HG03571 (cell line): Measurements from ENCODE around the gene CPA1.

Experiments used
- ATAC-seq: cut with Tn5 transposase; IDR thresholded peaks from one replicate; pipeline ENCODE4 v1.9.1; 2021; ENCODE audit not compliant: unreplicated experiment

The CPA1 gene

DNA sequence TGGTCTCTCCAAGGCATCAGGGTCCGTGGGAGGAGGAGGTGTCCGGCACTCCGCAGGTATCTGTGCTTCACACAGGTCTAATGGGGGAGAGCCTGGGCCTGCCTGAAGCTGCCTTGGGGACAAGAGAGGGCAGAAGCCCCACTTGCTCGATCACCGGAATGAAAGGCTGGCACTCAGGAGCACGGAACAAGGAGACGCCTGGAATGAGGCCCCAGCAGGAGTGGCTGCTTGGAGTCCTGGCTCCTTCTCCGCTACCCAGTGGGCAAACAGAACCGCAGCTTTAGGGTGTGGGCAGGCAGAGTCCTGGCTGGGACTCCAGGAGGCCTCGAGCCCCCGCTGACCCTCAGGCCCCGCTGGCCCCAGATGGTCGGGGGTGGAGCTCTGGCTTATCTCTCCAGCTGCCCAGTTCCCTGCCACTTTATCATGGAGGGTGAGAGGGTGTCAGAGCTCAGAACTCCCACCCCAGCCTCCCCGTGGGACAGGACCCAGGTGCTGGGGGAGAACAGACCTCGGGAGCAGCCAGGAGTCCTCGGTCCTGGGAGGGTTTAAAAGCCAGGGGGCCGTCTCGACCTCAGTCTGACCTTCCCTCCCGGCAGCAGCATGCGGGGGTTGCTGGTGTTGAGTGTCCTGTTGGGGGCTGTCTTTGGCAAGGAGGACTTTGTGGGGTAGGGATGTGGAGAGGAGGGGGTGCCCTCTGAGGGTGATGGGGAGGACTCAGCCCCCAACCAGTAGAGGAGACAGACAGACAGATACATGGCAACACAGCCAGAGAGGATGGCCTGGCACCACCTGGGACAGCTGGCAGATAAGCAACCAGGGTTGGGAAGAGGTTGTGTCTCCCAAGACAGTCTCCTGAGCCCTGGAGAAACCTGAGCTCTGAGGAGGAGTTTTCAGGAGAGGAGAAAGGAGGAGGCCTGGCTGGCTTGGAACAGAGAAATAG, at the start of gene CPA1:
TSS of gene CPA1 (plus strand) at position 574 of the 940 bp plus-strand sequence. CDS start at position 601, 27 bp downstream.
- ATAC-seq = no peak

DNA sequence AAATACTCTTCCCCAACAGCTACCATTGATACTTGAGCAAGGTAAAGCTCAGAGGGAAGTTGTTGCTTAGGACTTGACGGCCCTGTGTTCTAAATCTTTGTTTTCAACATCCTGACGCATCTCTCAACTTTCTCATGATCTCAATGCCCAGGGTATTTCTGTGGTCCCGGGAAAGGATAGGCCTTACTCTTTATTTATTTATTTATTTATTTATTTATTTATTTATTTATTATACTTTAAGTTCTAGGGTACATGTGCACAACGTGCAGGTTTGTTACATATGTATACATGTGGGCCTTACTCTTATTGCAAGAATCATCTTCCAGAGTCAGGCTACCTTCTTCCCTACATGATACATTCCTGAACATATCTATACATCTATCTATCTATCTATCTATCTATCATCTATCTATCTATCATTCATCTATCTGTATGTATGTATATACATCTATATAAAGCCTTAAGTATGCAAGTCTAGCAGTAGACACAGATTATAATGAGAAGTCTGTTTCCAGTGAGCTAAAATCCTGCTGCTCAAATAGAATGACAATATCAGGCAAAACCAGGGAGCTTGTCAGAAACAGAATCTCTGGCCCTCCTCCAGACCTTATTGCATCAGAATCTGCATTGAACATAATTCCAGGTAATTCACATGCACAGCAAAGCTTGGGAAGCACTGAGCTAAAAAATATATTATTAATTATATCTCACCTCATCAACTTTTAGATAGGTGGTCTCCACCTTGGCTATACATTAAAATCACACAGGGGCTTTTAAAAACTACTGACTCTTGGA, 47.8 kb upstream of the CPA1 start:
- no peak for ATAC-seq

DNA sequence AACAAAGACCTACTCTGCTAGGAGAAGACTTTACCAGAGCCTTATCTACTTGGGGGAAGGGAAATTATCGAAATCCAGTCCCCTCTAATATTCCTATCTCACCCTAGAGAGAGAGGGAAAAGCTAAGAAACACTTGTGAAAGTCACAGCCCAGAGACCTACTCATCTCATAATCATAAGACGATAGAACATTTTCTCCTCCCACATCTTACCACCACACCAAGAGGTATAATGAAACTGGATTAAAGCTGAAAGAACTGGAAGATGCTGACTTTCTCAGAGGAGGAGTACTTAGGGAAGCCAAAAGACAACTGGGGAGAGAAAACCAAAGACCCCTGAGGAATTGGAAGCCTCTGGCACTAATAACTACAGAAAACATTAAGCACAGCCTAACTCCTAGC, 46.5 kb upstream of the CPA1 start:
- ATAC-seq = no peak

DNA sequence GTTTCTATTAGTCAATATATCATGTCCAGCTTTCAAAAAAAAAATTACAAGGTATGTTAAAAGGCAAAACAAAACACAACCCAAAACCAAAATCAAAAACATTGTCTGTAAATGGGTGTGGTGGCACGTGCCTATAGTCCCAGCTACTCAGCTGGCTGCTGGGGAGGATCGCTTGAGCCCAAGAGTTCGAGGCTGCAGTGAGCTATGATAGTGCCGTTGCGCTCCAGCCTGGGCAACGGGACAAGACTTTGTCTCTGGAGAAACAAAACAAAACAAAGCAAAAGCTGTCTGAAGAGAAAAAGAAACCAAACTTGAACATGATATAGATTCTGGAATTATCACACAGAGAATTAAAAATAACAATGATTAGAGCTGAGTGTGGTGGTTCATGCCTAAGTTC, 46.0 kb upstream of the CPA1 start:
- ATAC-seq = no peak

DNA sequence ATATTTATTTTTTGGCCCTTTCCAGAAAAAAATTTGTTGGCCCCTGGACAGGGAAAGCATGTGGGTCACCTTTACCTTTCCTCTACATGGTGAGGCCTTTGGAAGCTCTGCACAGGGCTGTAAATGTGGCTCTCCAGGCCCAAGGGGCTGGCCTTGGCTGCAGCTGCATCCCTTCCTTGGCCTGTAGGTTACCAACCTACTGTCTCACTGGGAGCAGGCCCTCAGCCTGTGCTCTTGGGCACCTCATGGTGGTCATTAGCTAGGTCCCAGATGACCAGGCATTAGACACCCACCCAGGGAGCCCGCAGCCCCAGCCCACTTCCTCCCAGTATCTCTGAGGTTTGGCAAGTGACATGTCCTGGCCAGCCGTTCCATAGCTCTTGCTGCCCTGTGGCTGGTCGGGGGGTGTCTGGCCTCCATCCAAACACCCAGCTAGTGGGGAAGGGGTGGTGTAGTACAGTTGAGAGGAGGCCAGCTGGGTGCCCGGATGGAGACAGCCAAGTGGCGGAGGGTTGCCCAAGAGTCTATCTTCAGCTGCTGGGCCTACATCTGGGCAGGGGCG, 42.8 kb upstream of the CPA1 start:
- no peak for ATAC-seq

DNA sequence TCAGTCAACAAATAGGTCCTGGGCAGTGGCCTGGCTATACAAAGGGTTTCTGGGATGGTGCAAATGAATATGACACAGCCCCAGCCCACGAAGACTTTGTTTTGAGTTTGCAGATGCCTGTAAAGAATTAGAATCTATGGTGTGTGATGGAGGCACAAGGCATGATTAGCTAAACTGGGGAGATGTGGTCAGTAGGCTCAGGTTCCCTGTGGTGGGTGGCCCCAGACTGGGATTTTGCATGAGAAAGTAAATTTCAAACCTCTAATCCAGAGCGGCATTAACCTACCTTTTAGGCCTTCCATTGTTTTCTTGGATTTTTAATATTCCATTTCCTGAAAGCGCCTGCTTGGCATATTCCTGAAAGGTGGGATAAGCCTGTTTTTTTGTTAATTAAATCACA, 42.1 kb upstream of the CPA1 start:
- no peak for ATAC-seq

GRCh38 chr7:130341882-130342281, 38.4 kb upstream of the CPA1 start:
- no peak for ATAC-seq

DNA sequence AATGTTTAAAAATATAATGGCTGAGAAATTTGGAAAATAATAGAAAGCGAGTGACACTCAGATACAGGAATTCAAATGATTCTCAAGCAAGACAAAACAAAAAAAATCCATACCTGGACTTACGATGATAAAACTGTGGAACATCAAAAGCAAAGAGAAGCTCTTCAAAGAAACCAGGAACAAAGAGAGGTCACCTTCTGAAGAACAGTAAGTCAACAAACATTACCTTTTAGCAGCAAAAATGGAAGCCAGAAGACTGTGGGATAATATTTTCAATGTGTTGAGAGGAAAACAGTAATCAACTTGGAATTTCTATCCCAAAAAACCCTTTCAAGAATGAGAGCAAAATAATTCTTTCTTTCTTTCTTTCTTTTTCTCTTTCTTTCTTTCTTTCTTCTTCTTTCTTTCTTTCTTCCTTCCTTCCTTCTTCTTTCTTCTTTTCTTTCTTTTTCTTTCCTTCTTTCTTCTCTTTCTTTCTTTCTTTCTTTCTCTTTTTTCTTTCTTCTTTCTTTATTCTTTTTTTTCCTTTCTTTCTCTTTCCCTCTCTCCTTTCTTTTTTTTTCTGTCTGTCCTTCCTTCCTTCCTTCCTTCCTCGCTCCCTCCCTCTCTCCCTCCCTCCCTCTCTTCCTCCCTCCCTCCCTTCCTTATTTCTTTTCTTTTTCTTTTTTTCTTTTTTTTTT, 37.5 kb upstream of the CPA1 start:
- no peak for ATAC-seq

DNA sequence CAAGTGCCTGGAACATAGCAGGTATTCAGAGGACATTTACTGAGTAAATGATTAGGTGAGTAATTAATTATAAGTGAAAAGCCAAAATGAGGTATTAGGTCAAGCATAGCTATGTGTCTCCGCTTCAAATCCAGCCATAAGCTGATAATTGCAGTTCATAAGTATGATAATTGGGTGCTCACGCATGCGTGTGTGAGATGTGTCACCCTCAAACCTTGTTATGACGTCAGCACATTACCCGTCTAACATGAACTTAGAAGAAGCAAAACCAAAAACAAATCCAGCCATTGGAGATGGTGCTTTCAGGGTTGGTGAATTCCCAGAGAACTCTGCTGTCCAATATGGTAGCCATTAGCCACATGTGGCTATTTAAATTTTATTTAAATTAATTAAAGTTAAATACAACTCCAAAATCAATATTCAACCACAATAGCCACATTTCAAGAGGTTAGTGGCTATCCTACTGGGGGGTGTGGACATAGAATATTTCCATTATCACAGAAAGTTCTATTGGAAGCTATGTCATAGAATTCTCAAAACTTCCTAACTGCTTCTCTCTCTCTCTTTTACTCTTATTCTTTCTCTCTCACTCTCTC, 35.9 kb upstream of the CPA1 start, which contains the start of gene CPA5:
TSS of gene CPA5 (plus strand) at position 546 of the 596 bp plus-strand sequence. CDS start 1,670 bp downstream, outside the sequence.
- ATAC-seq = no peak

DNA sequence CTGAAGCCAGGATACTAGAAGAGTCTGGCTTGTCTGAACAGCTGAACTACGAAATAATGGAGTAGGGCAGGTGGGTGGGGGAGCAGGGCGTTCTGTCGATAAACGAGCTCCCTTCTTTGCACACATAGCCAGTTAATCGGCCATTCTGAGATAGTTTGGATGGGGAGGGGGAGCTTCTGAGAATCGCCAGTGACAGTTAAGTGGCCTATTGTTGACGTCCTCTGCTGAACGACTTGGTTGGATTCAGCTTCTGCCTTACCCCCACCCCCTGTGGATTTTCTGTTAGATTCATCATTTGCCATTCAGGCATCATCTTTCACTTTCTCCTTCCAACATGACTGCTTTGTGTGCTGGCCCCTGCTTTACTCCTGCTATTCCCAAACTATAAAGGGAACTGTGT, 35.2 kb upstream of the CPA1 start:
- no peak for ATAC-seq

DNA sequence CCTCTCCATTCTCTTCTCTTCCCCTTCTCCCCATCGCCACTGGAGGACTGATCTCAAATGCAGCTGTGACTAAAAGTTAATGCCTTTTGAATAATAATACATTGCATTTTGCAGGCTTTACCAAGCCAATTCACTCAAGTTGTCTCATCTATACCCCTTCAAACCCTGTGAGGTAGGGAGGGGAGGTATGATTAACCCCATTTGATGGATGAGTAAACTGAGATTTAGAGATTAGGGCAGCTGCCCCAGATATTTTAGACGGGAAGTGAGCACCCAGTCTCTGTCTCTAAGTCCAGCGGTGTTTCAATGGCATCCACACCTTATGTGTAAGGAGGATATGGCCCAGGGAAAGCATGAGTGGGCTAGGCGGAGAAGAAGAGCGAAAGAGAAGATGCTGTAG, 34.6 kb upstream of the CPA1 start:
- ATAC-seq = no peak

- ATAC-seq = no peak
These were observed 34.0 kb upstream of the CPA1 start for GRCh38 chr7:130346177-130346905.

DNA sequence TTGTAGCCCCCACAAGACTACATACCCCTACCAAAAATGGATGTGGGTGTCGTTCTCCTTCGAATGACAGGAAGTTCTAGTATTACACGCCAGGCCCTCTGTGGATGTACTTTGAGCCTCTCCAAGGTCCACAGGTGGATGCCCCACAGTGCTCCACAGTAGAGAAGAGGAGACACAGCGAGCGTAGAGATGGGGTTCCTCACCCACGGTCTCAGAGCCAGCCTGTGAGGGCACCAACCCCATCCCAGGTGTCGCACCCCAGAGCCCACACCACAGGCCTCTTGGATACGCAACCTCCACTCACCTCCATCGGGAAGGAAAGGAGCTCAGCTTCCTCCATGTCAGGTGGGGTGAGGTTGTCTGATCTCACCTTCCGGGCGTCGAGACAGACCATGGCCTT, 33.4 kb upstream of the CPA1 start:
- ATAC-seq = no peak

DNA sequence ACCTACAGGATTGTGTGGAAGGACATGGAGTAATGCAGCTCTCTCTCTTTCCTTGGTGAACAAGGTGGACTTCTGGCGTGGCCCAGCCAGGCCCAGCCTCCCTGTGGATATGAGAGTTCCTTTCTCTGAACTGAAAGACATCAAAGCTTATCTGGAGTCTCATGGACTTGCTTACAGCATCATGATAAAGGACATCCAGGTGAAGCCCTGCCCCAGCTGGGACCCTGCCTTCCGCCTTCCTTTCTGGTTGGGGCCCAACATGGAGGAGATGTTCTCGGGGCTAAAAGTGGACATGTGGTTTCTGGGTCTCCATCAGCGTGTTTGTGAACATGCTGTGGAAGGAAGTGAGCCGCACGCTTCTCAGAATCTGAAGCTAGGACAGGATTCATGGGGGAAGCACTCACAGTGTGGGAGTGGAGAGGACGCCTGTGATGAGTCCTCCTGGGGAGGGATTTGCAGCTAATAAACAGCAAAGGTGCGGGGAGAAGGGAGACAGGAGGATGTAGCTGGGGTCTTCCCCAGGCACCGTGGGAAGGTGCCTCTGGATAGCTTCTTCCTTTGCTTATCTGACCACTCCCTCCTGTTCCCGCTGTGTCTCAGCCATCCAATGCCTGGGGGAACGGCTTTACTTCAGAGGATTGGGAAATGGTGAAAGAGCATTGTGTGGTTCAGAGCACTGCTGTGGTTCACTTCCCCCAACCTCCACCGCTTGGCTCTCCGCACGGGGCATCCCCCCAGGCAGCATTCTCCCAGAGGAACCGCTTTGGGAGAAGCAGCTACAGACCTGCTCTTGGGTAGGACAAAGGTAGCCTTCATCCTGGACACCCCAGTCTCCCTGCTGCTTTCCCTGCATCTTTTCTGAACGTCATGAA, 30.1 kb upstream of the CPA1 start:
- ATAC-seq = no peak

- ATAC-seq = no peak
These were observed 29.1 kb upstream of the CPA1 start for GRCh38 chr7:130350945-130351790.

- no peak for ATAC-seq
These were observed 28.6 kb upstream of the CPA1 start for GRCh38 chr7:130351791-130352090.

GRCh38 chr7:130352194-130353074, 27.9 kb upstream of the CPA1 start:
- ATAC-seq = no peak
